ENCODE results near the gene CREB3L2.

DNA sequence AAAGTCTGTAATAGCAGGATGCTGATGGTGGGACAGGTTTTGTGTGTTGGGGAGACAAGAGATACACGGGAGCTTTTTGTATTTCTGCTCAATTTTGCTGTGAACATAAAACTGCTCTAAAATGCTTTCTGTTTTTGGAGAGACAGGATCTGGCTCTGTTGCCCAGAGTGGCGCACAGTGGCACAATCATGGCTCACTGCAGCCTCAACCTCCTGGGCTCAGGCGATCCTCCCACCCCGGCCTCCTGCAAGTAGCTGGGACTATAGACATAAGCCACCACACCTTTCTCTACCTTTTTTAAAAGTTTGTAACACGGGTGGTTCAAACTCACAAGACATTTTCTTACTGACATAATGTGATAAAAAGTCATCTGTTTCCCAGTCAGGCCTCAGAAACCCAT, 14.3 kb downstream of the CREB3L2 start:
- TF ChIP-seq, protein P1, sequence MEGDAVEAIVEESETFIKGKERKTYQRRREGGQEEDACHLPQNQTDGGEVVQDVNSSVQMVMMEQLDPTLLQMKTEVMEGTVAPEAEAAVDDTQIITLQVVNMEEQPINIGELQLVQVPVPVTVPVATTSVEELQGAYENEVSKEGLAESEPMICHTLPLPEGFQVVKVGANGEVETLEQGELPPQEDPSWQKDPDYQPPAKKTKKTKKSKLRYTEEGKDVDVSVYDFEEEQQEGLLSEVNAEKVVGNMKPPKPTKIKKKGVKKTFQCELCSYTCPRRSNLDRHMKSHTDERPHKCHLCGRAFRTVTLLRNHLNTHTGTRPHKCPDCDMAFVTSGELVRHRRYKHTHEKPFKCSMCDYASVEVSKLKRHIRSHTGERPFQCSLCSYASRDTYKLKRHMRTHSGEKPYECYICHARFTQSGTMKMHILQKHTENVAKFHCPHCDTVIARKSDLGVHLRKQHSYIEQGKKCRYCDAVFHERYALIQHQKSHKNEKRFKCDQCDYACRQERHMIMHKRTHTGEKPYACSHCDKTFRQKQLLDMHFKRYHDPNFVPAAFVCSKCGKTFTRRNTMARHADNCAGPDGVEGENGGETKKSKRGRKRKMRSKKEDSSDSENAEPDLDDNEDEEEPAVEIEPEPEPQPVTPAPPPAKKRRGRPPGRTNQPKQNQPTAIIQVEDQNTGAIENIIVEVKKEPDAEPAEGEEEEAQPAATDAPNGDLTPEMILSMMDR (IDR thresholded peaks at IDR 0.05; ENCODE audit: insufficient read depth, low read length), result no peak
- TF ChIP-seq GABPA (IDR thresholded peaks at IDR 0.05; ENCODE audit: low read depth), result no peak
- TF ChIP-seq, protein P2, sequence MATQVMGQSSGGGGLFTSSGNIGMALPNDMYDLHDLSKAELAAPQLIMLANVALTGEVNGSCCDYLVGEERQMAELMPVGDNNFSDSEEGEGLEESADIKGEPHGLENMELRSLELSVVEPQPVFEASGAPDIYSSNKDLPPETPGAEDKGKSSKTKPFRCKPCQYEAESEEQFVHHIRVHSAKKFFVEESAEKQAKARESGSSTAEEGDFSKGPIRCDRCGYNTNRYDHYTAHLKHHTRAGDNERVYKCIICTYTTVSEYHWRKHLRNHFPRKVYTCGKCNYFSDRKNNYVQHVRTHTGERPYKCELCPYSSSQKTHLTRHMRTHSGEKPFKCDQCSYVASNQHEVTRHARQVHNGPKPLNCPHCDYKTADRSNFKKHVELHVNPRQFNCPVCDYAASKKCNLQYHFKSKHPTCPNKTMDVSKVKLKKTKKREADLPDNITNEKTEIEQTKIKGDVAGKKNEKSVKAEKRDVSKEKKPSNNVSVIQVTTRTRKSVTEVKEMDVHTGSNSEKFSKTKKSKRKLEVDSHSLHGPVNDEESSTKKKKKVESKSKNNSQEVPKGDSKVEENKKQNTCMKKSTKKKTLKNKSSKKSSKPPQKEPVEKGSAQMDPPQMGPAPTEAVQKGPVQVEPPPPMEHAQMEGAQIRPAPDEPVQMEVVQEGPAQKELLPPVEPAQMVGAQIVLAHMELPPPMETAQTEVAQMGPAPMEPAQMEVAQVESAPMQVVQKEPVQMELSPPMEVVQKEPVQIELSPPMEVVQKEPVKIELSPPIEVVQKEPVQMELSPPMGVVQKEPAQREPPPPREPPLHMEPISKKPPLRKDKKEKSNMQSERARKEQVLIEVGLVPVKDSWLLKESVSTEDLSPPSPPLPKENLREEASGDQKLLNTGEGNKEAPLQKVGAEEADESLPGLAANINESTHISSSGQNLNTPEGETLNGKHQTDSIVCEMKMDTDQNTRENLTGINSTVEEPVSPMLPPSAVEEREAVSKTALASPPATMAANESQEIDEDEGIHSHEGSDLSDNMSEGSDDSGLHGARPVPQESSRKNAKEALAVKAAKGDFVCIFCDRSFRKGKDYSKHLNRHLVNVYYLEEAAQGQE (IDR thresholded peaks at IDR 0.05; ENCODE audit: insufficient replicate concordance, low read depth), result no peak

Measured in HL-60 (cell line).